22Rv1 (cell line): ENCODE data around the gene CACHD1.

ENCODE experiments used
- ZFX ChIP-seq: fragments of 450-650 bp; IDR thresholded peaks from 2 replicates; pipeline ENCODE4 v1.6.1; 2017; ENCODE audit warnings: antibody characterized with exemption, borderline replicate concordance
- TF ChIP-seq, protein P1 (sequence below): fragments of 450-650 bp; IDR thresholded peaks from 2 replicates; pipeline ENCODE4 v1.5.1; 2017; ENCODE audit warnings: mild to moderate bottlenecking

DNA sequence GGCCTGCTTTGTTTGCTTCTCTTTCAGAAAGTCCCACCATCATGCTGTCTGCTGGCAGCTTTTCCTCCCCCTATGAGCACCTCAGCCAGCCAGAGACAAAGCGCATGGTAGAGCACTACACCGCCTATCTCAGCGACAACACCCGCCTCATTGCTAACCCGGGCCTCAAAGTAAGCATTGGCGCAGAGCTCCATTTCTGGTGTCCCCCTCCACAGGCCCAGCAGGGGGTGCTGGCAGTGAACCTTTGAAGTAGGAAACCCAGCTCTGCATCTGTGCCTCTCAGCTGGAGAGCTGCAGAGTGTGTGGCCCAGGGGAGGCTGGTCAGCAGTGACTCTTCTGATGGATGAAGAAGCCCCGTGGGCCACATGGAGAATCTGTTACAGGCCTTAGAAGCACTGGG is 193.7 kb downstream of the CACHD1 start:
- TF ChIP-seq, protein P1, sequence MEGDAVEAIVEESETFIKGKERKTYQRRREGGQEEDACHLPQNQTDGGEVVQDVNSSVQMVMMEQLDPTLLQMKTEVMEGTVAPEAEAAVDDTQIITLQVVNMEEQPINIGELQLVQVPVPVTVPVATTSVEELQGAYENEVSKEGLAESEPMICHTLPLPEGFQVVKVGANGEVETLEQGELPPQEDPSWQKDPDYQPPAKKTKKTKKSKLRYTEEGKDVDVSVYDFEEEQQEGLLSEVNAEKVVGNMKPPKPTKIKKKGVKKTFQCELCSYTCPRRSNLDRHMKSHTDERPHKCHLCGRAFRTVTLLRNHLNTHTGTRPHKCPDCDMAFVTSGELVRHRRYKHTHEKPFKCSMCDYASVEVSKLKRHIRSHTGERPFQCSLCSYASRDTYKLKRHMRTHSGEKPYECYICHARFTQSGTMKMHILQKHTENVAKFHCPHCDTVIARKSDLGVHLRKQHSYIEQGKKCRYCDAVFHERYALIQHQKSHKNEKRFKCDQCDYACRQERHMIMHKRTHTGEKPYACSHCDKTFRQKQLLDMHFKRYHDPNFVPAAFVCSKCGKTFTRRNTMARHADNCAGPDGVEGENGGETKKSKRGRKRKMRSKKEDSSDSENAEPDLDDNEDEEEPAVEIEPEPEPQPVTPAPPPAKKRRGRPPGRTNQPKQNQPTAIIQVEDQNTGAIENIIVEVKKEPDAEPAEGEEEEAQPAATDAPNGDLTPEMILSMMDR: peak; percentile 21; the same call in 1 of the 2 replicates
- TF ChIP-seq ZFX: no peak
